ENCODE measurements around the gene ABI2.

Gene ABI2

DNA sequence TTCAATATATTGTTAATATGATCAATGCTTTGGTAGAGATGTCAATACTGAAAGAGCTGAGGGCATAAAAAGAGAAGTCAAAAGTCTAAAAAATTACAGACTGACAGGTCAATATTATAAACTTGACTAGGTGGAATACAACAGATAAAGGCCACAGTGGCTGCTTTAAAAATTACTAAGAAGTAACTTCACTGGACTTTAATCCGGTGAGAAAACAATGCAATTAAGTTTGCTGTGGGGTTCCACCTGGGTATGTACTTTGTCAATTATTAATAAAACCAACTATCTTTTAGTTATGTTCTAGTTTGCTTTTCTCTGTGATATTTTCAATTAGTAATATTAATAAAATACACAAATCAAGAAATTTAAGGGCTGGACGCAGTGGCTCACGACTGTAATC lies 162.2 kb downstream of the ABI2 start:
- DNase-seq: no peak

DNA sequence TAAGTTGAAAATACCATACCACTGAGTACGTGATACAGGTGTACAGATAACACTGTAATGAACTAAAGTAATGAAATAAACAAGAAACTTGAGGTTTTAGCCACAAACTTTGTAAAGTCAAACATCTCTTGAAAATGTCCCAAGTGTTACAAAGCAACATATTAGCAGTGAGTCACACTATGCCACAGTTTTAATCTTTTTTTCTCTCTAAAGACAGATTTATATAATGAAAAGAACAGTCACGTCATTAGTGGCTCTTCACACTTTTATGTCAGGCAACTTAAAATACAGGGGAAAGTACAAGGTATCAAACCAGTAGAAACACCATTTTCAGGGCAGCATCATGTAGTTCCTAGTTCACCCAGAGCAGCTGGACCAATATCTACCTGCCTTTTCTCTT lies 164.8 kb downstream of the ABI2 start:
- no peak for DNase-seq
